Stimulated activated CD4-positive, alpha-beta T cell treated with anti-CD3 and anti-CD28 coated beads, Interleukin-1b, Interleukin-23, amount 100 ng/mL, for 24 hours (primary cell): ENCODE results near the gene CFAP54.
"Not testable (repeated sequence)": the region's sequence is repeated elsewhere in the genome, so short reads cannot be mapped to it uniquely, and the experiment has no call there.

Source experiments
- DNase-seq, 4 experiments: peaks; one replicate each; pipeline ENCODE4 v3.0.0-alpha.2; 2020; ENCODE audit warnings: low read depth in 4 of 4, low spot score in 1 of 4

The CFAP54 gene

GRCh38 chr12:96606134-96606533 is 116.8 kb downstream of the CFAP54 start:
- no peak for DNase-seq

GRCh38 chr12:96606644-96607043 is 117.3 kb downstream of the CFAP54 start:
- no peak for DNase-seq

GRCh38 chr12:96617178-96617577 is 127.8 kb downstream of the CFAP54 start:
- DNase-seq: no peak

GRCh38 chr12:96623155-96623554 is 133.8 kb downstream of the CFAP54 start:
- DNase-seq: no peak

GRCh38 chr12:96623656-96624217 is 134.4 kb downstream of the CFAP54 start:
- no peak for DNase-seq

GRCh38 chr12:96635844-96636243 is 146.5 kb downstream of the CFAP54 start:
- no peak for DNase-seq

GRCh38 chr12:96636895-96637294 is 147.5 kb downstream of the CFAP54 start:
- DNase-seq: no peak

- DNase-seq: no peak
Observed at GRCh38 chr12:96648923-96649322, 159.5 kb downstream of the CFAP54 start.

- DNase-seq: no peak
Observed at GRCh38 chr12:96652870-96653269, 163.5 kb downstream of the CFAP54 start.

- no peak for DNase-seq
Observed at GRCh38 chr12:96658075-96658474, 168.7 kb downstream of the CFAP54 start.

- no peak for DNase-seq
Observed at GRCh38 chr12:96669786-96670185, 180.4 kb downstream of the CFAP54 start.

GRCh38 chr12:96670334-96670899 is 181.0 kb downstream of the CFAP54 start:
- DNase-seq: no peak

- DNase-seq: not testable (repeated sequence)
Observed at GRCh38 chr12:96675519-96675918, 186.1 kb downstream of the CFAP54 start.

- DNase-seq: no peak
Observed at GRCh38 chr12:96677363-96677762, 188.0 kb downstream of the CFAP54 start.

- DNase-seq: no peak
Observed at GRCh38 chr12:96687719-96688118, 198.3 kb downstream of the CFAP54 start.

GRCh38 chr12:96698521-96698920 is 209.1 kb downstream of the CFAP54 start:
- DNase-seq: no peak

GRCh38 chr12:96698965-96699364 is 209.6 kb downstream of the CFAP54 start:
- DNase-seq: no peak

GRCh38 chr12:96701856-96702255 is 212.5 kb downstream of the CFAP54 start:
- DNase-seq: no peak

GRCh38 chr12:96710127-96710745 is 220.9 kb downstream of the CFAP54 start:
- DNase-seq: no peak

- no peak for DNase-seq
Observed at GRCh38 chr12:96711364-96711763, 222.0 kb downstream of the CFAP54 start.

- no peak for DNase-seq
Observed at GRCh38 chr12:96714199-96714598, 224.8 kb downstream of the CFAP54 start.

GRCh38 chr12:96719660-96720362 is 230.4 kb downstream of the CFAP54 start:
- DNase-seq: no peak
